OCI-LY1 (cell line): ENCODE data around the gene FNBP1.

Experiments
- CTCF ChIP-seq: fragments of 200-600 bp; sonication (generic), shearing (Covaris generic); IDR thresholded peaks from 2 replicates; pipeline ENCODE4 v1.5.1; 2017; ENCODE audit warnings: mild to moderate bottlenecking, antibody characterized with exemption, low read length, moderate library complexity, mixed read lengths
- EZH2 ChIP-seq: fragments of 200-600 bp; sonication (generic), shearing (Covaris generic); IDR thresholded peaks from 2 replicates; pipeline ENCODE4 v1.8.0; 2017; ENCODE audit warnings: borderline replicate concordance, mixed run types, mild to moderate bottlenecking, antibody characterized with exemption, low read length, moderate library complexity, mixed read lengths

- TF ChIP-seq CTCF = no peak
- TF ChIP-seq EZH2 = no peak
Observed at GRCh38 chr9:130029223-130029973, 13.6 kb downstream of the FNBP1 start.
